NCI-H510A treated with DMSO at 0.1 percent for 48 hours (cell line): Measurements from ENCODE around the gene PCNX2.

Source experiments
- DNase-seq: peaks from one replicate; lab custom pipeline; 2025; lab: John Stamatoyannopoulos, UW

PCNX2 gene

DNA sequence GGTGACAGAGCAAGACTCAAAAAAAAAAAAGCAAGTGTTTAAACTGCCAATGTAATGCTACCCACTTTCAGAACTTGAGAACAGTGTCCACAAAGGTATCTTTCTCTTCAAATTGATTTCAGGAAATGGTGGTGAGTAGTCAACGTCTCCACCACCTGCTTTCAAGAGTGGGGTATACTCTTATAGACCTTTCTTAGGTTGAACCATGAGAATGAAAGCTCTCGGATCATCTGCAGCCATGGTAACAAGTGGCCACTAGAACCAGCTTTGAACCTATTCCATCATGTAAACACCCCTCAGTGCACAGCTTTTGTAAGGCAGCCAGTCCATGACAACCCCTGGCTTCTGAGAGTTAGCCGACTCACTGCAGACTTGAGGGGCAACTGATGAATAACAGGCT is 237.7 kb downstream of the PCNX2 start:
- peak; percentile 77 for DNase-seq

DNA sequence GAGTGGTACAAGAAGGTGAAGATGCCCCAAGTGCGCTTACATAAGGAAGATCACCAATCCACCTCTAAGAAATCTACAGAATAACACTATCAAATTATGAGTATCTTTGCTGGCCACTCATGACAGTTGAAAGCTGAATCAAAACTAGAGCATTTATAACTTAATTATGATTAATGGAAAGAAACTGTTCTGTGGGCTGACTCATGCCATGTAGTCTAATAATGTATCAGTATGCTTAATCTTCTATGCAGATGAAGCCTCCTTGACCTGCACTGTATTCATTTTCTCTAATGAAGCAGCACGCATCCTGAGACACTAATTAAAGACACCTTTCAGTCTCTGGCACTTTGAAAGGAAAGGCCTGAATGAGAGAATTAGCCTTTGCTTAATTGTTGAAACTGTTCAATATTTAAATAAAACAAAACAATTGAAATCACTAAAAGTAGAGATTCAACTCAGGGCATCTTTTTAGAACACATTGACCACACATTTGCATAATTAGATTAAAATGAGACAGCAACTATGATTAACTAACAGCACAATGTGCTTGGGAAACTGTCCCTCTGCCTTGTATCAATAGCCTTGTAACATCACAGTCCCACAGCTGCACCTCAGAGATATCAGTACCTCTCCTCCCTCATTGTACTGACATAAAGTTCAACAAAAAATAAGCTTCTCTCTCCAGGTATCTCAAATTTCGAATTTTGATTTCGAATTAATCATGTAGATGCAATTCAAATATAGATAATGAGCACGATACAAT is 239.5 kb downstream of the PCNX2 start:
- no peak for DNase-seq

DNA sequence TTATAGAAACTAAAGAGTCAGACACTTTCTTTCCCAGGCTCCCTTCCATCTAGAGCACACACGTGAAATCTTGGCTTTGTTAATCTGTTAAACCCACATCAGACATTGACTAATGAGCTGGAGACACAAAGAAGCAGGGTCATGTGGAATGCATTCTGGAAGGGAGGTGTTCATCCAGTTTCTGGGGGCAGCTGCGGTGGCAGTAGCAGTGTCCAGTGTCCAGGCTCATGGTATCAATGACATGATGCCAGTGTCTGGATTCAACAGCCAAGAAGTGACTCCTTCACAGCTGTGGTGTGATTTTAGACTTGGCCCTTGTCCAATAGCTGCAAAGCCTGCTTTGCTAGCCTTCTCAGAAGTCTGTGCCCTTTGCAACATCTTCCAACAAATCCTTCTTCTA is 249.9 kb downstream of the PCNX2 start:
- DNase-seq = no peak

DNA sequence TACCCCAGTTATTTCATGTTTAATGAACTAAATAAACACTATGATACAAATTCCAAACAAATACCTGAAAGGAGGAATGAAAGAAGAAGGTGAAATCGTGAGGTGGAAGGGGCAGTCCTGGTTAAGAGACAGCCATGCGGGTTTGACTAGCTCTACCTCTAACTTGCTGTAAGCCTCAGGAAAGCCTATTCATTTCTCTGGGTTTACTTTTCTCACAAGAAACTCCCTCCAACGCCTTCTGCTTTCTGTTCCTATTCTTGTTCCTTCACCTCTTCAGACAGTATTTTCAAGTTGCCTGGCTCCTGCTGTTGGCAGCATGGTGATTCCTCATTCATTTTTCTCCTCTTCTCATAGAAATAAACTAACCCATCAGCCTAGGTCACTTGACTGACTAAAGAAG is 252.7 kb downstream of the PCNX2 start:
- no peak for DNase-seq

DNA sequence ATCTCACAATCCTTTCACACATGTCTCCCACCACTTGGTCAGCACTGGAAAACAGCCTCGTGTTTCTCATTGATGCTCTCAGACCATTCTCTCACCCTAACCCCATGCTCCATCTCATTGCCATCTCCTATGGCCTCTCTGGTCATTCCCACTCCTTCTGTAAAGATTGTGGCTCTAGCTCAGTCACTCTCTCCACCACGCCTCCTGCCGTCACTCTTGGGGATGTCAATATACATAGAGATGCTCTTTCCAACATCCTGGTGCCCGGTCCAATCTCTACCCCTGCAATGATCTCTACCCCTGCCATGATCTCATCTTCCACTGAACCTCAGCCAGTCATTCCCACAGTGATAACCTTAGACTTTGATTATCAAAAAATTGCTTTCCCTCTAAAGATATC is 255.0 kb downstream of the PCNX2 start:
- no peak for DNase-seq

DNA sequence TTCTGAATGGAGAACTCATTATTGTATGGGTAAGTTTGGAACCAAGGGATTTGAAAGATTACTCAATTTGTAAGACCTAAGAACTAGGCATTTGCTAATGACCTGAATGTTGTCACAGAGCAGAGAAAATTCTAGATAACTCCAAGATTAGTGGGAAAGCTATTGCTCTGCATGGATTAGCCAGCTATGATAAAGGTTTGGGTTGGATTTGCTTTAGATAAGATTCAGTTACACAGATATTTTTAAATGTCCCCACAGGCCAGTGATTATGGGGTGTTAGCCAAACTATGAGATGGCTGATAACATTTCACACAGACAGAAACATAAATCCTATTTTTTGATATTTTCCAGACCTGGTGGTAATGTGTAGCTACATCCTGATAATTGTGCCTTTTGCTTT is 256.9 kb downstream of the PCNX2 start:
- no peak for DNase-seq

DNA sequence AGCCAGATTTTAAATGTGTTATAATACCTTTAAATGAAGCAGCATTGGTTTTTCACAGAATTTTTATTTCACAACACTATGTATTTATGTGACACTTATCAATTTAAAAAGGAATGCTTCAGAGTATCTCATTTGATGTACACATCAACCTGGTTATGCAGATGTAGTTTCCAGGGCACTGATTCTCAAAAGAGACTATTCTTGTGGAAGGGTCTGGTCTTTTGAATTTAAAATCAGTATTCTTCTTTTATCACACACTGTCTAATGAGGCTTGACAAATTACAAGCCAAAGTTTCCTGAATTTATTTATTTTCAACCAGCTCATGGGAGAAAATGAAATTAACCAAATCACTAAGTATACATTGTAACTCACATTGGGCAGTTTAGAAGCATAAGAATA is 257.7 kb downstream of the PCNX2 start:
- no peak for DNase-seq

DNA sequence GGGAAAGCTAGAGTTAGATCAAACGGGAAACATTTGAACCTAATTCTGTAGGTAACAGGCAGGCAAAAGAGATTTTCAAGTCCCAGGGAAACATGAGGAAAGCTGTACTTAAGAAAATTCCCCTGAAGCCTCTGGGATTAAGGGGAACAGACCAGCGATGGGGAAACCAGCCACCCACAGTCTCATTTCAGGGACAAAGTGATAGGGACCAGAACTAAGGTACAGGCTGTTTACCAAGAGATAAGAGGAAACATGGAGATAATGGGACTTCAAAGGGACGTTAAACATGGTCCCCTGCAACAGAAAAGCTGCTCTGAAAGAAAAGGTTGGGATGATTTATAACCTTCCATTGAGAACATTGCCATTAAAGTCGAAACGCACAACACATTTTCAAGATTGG is 260.7 kb downstream of the PCNX2 start:
- DNase-seq = no peak

DNA sequence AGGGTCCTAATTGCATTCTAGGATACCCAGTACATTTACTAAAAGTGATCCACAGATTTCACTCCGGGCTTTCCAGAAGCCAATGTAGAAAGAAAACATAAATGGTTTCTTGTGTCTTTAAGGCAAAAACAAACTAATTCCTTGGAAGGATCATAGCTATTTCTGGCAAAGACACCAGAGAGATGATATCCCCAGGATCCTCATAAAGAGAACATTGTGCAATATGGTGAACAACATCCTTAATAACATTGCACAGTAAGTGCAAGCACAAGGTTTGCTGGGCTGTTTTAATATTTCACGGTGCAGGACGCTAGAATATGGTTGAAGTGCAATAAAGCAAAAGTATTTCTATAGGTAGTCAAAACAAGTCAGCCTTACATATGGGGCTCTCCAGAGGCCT is 262.2 kb downstream of the PCNX2 start:
- DNase-seq = no peak

DNA sequence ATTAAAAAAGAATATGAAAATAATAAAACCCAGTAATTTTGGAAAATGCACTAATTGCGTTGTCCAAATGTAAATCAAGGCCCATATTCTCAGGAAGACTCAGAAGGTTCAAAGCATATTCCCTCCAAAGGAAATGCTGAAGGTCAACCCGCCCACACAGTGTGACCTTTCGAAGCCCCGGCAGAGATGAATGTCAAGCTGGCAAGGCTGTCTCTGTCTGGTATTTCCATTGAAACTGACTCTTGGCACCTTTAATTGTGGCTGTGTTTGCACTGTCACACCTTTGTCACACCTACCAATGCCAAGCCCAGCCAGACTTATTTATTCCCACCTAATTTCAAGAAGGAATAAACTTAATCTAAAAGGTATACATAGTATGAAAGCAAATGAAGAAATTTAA is 262.6 kb downstream of the PCNX2 start:
- no peak for DNase-seq

DNA sequence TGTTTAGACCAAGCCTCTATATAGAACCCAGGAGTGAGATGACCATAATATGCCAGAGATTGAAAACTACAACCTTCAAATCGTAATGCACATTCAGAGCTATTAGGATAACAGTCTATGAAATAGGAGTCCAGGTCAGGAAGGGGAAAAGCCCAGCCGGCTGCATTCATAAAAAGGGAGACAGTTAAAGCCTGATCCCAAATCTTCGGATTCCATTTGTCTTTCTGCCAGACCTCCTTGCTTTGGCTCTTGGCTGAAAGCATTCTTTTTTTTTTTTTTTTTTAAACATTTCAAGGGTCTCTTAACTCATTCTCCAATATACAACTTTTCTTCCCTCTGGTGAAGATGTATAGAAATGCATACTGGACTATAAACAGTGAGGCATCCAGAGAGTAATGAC is 264.0 kb downstream of the PCNX2 start:
- DNase-seq = no peak

DNA sequence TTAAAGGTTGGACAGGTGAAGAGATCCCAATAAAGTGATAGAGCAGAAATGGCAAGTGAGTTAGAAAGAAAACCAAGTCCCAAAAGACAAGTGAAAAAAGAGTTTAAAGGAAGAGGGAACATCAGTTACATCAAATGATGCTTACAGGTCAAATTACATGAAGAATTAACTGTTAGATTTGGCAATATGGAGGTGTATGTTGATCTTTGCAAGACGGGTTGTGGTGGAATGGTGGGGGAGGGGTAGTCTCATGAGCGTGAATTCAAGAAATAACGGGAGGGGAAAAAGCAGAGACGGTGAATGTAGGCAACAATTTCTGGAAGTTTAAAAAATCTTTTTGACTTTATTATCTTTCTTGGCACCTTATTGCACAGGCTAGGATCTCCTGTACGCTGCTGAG is 268.5 kb downstream of the PCNX2 start:
- no peak for DNase-seq

DNA sequence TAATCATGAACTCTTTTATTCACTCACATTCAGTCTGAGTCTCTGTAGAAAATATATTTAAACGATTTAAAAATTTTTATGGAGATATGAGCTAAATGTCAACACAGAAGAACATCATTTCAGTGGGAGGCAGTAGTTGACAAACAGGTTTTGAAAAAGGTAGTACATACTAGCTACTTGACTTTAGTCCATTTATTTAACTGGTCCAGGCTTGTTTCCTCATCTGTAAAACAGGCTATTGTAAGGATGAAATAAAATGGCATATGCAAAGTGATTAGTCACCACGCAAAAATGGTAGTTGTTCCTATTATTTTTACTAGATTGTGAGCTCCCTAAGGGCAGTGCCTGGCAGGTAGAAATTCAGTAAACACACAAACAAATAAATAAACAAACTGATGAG is 270.0 kb downstream of the PCNX2 start:
- DNase-seq = peak; percentile 91

DNA sequence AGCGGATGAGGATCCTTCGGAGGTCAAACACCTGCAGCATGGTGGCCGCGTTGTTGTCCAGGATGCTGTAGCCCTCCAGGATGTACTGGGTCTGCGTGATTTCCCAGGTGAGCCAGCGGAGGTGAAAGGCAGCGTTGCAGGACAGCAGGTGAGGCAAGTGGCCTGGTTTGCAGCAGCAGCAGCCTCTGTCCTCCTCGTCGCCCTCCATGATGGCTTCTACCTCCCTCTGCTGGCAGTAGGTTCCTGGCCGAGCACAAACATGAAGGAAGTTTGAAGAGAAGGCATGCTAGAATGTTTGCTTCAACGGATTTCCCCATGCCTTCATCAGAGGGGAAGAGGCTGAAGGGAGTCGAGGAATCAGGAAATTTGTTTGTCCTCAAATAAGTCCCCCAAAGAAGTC is 270.4 kb downstream of the PCNX2 start:
- DNase-seq = peak; percentile 91

DNA sequence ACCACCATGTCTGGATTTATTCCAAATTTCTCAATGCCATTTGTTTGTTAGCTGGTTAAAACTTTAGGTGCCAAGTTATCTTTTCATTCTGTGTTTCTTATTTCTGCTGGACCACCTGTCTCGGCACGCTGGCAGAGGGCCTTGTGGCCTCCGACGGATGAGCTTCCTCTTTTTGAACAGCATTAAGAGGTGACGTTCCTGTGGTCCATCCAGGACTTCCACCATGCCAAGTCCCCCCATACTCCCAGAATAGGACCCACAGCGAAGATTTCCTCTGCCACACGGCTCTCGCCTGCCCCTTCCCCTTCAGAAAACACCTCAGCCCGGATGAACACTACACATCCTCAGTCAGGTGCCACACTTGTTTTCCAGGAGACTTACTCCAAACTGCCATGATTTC is 271.3 kb downstream of the PCNX2 start:
- DNase-seq = no peak

DNA sequence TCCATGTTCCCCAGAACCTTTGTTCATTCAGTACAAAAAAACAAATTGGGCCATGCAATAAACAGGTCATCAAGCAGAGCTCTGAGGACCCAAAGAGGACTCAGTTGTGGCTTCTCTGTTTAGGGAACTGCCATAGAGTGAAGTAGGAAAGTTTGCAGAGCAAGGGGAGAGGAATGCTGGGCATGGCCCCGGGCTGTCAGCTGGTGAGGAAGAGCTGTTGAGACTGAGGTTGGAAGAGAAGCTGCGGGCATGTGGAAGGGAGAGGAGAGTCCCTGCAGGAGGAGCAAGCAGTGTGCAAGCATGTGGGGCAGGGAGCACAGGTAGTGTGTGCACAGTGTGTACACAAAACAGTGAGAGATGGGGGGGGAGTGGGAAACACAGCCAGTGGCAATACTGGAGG is 273.3 kb downstream of the PCNX2 start:
- DNase-seq = no peak

DNA sequence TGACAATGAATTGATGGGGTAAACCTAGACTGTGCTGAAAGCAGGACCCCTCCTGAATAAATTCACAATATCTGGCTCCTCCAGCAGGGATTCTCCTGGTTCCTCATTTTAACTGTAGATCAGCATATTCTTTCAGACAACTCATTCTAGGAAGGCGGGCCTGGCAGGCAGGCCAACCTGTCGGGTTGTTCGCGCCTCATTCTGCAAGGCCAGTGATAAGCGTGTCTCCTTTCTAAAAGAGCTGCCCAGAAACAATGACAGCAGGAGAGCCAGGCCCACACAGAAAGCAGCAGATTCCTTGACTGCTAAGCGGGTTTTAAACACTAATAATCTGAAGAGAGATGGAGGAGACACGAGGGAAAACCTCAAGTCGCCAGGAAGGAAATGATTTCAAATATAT is 275.1 kb downstream of the PCNX2 start:
- DNase-seq = no peak

DNA sequence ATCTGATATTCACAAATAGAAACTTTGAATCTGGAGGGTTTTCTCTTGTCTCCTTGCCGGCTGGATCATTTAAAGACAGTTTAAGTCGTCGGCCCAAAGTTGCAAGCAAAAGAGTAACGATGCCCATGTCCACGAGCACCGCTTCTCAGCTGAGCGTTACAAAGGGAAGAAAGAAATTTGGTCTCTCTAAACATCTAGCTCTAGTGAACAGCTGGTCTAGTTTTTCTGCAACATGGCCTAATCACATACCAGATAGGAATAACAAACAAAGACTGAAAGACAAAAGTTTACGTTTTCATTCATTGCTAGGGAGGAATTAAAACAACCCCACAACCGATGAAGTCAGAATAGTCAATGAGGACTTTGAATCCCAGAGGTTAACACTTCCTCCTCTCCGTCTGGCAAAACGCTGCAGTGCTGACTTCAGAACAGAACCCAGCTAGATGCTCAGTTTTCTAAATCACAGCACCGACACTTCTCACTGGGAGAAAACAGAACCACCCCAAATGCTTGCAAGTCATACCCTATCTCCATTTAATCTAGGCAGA is 275.7 kb downstream of the PCNX2 start:
- DNase-seq = no peak

DNA sequence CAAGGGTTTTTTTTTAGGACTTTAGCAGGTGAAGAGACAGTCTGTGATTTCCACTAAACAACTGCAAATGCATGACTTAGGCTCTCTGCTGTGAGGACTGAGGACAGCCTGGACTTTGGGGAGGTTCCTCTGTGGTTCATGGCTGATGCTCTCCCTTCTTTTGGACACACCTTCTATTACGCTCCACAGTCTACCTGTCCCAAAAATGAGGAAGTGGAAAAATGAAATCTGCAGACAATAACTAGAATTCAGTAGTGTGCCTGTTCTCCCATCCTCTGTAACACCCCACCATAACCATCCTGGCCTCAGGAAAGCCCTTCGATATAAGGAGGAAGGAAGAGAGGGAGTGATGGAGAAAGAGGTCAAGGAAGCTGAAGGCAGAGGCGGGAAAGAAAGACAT is 276.4 kb downstream of the PCNX2 start:
- DNase-seq = no peak

DNA sequence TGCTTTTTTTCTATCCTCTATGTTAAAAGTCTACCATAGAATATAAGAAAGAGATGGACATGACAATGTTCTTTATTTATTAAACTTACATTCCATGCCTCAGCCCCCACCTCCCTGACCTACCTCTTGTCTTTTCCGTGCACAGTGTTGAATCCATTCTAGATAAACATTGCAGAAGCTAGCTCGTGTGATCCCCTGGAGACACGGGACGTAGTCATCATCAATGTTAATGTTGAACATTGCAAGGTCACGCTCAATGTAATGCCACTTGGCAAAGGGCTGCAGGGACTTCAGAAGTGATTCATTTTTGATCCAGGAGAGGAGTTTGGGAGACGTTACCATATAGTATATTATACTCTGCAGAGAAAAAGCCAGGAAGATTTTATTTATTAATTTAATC is 278.7 kb downstream of the PCNX2 start:
- no peak for DNase-seq

DNA sequence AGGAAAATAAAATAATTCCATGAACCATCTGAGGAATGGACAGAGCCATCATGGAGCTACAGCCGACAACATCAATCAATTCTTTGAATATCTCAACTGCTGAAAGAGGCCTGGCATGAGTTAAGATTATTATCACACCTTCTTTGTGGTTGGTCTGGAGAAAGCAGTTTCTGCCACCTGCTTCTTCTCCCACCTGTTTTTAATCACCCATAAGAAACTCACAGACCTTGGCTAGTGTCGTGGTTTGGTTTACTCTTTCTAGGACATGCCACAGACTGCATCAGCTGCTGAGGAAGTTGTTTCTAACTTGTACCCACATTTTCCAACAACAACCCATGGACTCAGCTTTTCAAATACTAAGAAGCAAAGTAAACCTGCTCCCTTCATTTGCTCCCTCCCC is 279.6 kb downstream of the PCNX2 start:
- no peak for DNase-seq

DNA sequence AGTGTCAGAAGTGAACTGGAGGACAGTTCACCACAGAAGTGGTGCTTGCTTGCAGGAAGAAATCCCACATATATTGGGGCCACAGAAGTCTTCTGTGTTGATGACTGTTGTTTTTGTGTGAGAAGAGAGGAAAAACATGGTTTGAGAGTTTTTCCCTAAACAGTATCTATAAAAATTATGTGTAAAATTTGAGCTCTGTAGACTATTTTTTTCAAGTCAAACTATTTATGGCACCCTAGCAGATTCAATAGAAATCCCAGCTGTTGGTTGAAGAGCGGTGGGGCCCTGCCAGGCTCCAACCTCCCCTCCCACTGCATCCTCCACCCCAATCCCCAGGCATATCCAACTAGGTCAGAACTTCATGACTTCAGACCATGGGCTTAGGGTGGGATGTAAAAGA is 283.5 kb downstream of the PCNX2 start:
- no peak for DNase-seq

DNA sequence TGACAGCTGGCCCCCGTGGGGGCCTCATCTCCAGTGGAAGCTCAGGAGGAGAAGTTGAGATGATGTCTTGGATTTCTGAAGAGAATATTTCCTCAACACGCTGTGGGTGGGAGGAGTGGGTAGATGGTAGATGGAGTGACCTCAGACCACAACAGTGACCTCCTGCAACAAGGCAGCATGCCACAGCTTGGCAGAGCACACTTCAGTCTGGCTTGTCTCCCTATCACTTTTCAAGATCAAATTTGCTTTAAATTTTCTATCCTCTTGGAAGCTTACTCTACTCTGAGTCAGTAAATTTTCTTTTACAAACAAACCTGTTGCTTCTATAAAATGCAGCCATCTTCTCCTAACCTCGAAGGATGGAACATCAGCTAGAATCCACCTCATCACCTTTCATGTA is 285.4 kb downstream of the PCNX2 start:
- DNase-seq = no peak

DNA sequence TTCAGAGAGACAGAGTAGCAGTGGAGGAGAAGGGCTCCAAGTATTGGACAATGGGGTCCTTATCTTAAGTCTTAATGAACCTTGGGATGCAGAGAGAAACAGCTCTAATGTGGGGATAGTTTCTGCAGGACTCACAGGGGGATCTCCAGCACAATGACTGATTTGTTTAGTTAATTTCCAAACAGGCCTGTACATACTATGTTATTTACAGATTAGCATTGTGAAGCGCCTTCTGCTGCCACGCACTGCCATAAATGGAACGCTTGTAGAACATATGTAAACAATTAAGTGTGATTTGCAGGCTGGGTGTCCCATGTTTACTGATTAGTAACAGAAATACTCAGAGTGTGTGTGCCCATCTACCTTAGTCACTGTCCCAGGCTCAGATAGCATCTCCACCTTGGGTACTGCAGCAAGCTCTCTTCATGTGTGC is 289.0 kb downstream of the PCNX2 start:
- DNase-seq = peak; percentile 38
